Effector memory CD8-positive, alpha-beta T cell (primary cell): ENCODE data around the gene LASP1.

ENCODE experiments used
- ATAC-seq: fragments of 150-1000 bp; cut with Tn5 transposase; replicated peaks from 2 replicates; pipeline ENCODE4 v1.10.0; 2021; ENCODE audit warnings: mild to moderate bottlenecking, moderate library complexity
- DNase-seq, 3 experiments: peaks; one replicate each; pipeline ENCODE4 v3.0.0; 2021
- H3K27ac Mint-ChIP-seq, 2 donors: one replicate each; pipeline ENCODE4 v1.8.0; 2022; ENCODE audit warnings: mild to moderate bottlenecking in 2 of 2, mixed read lengths in 2 of 2, moderate library complexity in 2 of 2
- H3K27me3 Mint-ChIP-seq, 2 donors: one replicate each; pipeline ENCODE4 v1.8.0; 2022; ENCODE audit warnings: mixed read lengths in 2 of 2
- H3K36me3 Mint-ChIP-seq: one replicate; pipeline ENCODE4 v1.8.0; 2022; ENCODE audit warnings: mild to moderate bottlenecking, moderate library complexity, mixed read lengths; ENCODE audit not compliant: insufficient read depth
- H3K4me1 Mint-ChIP-seq, 2 donors: one replicate each; pipeline ENCODE4 v1.8.0; 2022; ENCODE audit warnings: low read depth in 2 of 2, mixed read lengths in 2 of 2
- H3K4me3 Mint-ChIP-seq, 2 donors: one replicate each; pipeline ENCODE4 v1.8.0; 2022; ENCODE audit warnings: mild to moderate bottlenecking in 2 of 2, mixed read lengths in 2 of 2, moderate library complexity in 2 of 2
- H3K9me3 Mint-ChIP-seq, 2 donors: one replicate each; pipeline ENCODE4 v1.8.0; 2022; ENCODE audit warnings: mixed read lengths in 2 of 2

LASP1 gene

DNA sequence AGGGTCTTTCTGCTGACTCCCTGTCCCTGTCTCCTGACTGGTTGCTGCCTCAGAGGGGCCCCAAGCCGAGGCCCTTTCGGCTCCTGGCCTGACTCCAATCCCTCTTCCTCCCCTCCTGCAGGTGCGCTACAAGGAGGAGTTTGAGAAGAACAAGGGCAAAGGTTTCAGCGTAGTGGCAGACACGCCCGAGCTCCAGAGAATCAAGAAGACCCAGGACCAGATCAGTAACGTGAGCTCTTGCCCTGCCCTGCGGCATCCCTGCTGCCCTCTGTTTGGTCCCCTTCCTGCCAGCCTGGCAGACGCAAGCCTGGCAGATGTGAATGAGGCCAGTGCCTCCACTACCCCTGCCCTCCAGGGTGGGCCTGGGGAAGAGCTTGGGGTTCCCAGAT lies 28.4 kb downstream of the LASP1 start:
- ATAC-seq (peak; percentile 9), DNase-seq (no peak)
- no peaks in the 10 kb centered on the region for H3K9me3 Mint-ChIP-seq
- no peaks in the 10 kb centered on the region for H3K27me3 Mint-ChIP-seq
- H3K4me1 Mint-ChIP-seq = peaks cover 56 to 72% of the 10 kb centered on the region in 2 donors
- peak overlapping the region; percentile 90 to 96 for H3K27ac Mint-ChIP-seq
- H3K4me3 Mint-ChIP-seq = peak overlapping the region; percentile 78 to 81
- H3K36me3 Mint-ChIP-seq = peaks cover 78% of the 10 kb centered on the region

DNA sequence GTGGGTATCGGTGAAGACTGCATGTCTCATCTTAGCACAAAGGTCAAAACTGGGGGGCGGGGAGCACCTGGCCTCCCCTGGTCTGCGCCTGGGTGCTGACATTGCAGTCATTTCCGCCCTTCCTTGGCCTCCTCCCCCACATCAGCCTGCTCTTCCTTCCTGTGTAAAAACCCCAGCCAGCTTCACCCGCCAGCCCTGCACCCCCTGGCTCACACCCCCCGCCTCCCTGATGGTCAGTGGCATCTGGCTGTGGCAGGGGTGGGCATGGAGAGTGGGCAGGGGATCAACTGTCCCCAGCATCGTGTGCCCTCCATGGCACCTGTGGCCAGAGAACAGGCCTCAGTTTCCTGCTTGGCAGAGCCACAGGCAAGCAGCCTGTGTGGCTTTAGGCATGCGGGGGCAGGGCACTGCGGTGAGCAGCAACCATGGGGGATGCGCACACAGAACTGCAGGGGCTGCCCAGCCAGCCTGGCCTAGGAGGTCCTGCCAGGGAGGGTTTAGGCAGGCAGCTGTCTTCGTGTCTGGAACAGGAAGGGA lies 29.0 kb downstream of the LASP1 start:
- Mint-ChIP-seq H3K27me3 (no peaks in the 10 kb centered on the region), H3K36me3 (peaks cover 76% of the 10 kb centered on the region), H3K4me1 (peaks cover 55 to 70% of the 10 kb centered on the region in 2 donors), H3K9me3 (no peaks in the 10 kb centered on the region), H3K27ac (peak overlapping the region; percentile 90 to 96), H3K4me3 (peak overlapping the region; percentile 78 to 81)
- DNase-seq = peak; percentile 78 to 82 (median 78)
- peak; percentile 74 for ATAC-seq

DNA sequence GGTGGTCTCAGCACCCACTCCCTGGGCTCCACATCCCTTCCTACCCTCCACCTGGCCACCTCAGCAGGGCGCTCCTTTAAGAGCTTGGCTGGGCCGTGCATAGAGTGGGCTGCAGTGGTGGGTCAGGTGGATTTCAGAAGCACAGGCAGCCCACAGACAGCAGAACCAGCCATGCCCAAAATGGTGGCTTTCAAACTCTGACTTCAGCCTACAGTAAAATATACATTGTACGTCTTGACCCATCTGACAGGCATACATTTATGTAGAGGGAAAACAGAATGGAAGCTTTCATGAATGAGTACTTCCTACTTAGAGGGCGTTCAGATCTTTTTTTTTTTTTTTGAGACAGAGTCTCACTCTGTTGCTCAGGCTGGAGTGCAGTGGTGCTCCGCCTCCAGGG lies 29.6 kb downstream of the LASP1 start:
- DNase-seq = no peak
- H3K27ac Mint-ChIP-seq = peak overlapping the region; percentile 90 to 96

DNA sequence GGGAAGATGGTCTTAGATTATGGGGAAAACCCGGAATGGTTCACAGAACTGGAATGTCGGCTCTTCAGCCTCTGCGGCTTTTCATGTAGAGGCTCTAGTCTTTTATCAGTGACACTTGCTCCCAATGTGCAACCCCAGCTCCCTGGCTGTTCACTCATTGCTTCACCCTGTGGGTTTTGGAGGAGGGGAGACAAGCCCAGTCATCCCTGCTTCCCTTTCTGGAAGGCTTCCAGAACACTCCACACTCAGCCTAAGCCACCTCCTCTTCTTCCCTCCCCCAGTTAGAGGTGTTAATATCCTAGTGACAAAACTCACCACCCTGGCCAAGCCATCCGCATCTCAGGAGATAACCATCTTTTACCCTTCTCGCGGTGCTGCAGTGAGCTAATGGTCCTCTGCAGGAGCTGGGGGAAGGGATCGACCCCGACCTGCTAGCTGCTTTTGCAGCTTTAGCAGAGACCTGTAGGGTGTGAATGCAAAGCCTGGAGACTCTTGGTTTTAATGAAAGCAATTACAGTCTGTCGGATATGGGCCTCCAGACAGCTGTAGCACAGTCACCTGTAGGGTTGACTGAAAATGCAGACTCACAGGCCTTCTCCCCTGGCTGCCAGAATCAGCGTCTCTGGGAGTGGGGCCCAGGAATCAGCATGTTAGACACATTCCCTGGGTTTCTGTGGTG lies 31.3 kb downstream of the LASP1 start:
- Mint-ChIP-seq H3K27ac (peak overlapping the region; percentile 92 to 96), H3K4me3 (peak overlapping the region; percentile 74 to 81), H3K9me3 (no peaks in the 10 kb centered on the region), H3K4me1 (peaks cover 47 to 57% of the 10 kb centered on the region in 2 donors), H3K27me3 (no peaks in the 10 kb centered on the region), H3K36me3 (peaks cover 77% of the 10 kb centered on the region)
- ATAC-seq (peak; percentile 66), DNase-seq (peak; percentile 65 to 67 (median 66))

More for the DNA sequence above, 29.6 kb downstream of the LASP1 start:
- Mint-ChIP-seq H3K27me3 (no peaks in the 10 kb centered on the region), H3K4me1 (peaks cover 49 to 65% of the 10 kb centered on the region in 2 donors), H3K4me3 (peak overlapping the region; percentile 78 to 81), H3K9me3 (no peaks in the 10 kb centered on the region), H3K36me3 (peaks cover 76% of the 10 kb centered on the region)
- no peak for ATAC-seq

DNA sequence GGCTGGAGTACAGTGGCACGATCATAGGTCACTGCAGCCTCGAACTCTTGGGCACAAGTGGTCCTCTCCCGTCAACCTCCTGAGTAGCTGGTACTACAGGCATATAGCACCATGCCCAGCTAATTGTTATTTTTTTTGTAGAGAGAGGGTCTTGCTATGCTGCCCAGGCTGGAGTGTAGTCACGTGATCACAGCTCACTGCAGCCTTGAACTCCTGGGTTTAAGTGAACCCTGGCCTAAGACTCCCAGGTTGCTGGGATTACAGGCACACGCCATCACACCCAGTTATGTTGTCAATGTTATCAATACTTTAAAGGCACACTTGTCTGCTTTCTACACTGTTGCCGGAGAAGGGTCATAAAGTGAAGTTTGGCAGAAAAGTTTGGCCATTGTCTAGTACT lies 33.5 kb downstream of the LASP1 start:
- Mint-ChIP-seq H3K27ac (peak overlapping the region; percentile 73 to 82), H3K36me3 (peaks cover 78% of the 10 kb centered on the region)

DNA sequence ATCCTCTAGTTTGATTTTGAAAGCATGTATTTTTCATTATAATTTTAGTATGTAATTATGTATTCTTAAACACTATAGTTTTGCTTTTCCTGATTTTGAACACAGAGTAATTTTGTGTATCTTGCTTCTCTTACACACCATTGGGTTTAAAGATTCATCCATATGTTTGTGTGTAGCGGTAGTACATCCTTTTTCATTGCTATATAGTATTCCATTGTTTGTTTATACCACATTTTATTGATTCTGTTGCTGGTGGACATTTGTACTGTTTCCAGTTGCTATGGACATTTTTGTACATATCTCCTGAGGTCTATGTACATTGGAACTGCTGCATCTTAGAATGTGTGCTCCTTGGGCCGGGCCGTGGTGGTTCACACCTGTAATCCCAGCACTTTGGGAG lies 35.0 kb downstream of the LASP1 start:
- H3K4me1 Mint-ChIP-seq = peaks cover 37 to 38% of the 10 kb centered on the region in 2 donors
- no peaks in the 10 kb centered on the region for H3K27me3 Mint-ChIP-seq
- ATAC-seq (no peak), DNase-seq (no peak)
- no peak overlapping the region for H3K4me3 Mint-ChIP-seq
- no peaks in the 10 kb centered on the region for H3K9me3 Mint-ChIP-seq
- H3K36me3 Mint-ChIP-seq = peaks cover 78% of the 10 kb centered on the region
- no peak overlapping the region for H3K27ac Mint-ChIP-seq

More for the DNA sequence above, 33.5 kb downstream of the LASP1 start:
- DNase-seq = no peak
- H3K27me3 Mint-ChIP-seq = no peaks in the 10 kb centered on the region
- H3K4me1 Mint-ChIP-seq = peaks cover 49 to 50% of the 10 kb centered on the region in 2 donors
- peak overlapping the region; percentile 6 to 37 for H3K4me3 Mint-ChIP-seq
- no peaks in the 10 kb centered on the region for H3K9me3 Mint-ChIP-seq
- no peak for ATAC-seq

DNA sequence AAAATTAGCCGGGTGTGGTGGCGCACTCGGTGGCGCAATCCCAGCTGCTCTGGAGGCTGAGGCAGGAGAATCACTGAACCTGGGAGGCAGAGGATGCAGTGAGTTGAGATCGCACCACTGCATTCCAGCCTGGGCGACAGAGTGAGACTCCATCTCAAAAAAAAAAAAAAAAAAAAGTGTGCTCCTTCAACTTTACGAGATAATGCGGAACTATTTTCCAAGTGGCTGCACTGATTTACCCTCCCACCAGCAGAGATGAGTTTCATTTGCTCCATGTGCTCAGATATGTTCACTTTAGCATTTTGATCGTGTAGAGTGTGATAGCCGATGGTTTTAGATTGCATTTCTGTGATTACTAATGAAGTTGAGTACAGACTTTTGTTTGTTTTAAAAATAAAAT lies 35.5 kb downstream of the LASP1 start:
- DNase-seq (no peak), ATAC-seq (no peak)
- Mint-ChIP-seq H3K4me1 (peaks cover 36 to 41% of the 10 kb centered on the region in 2 donors), H3K4me3 (no peak overlapping the region), H3K9me3 (no peaks in the 10 kb centered on the region), H3K27ac (peak overlapping the region in 1 of 2 donors; percentile 6), H3K27me3 (no peaks in the 10 kb centered on the region), H3K36me3 (peaks cover 76% of the 10 kb centered on the region)

DNA sequence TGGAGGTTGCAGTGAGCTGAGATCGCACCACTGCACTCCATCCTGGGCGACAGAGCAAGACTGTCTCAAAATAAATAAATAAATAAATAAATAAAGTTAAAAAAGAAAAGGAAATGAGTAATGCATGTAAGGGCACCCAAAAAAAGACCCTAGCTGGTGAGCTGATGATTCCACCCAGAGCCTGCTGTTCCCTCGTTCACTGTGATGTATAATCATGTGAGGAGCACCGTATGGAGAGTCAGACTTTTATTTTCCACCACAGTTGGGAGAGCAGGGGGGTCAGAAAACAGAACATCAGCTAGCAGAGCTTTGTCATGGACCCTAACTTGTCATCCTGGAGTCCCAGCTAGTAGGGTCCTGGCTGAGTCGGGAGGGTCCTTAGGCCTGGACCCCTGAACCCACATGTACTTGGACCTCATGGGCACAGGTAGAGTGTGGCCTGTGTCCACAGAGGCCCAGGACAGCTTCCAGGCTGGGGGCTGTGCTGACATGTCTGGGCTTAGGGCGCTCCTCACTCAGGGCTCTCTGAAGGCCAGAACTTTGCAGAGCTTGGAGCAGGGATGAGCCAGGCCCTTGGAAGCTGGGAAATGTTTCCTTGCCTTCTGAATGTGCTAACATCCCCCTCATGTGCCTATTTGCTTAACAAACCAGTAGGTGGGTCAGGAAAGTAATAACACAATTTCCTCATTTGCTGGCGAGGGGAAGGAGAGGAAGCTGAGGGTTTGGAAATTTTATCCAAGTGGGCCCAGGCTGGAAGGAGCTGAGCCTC lies 36.8 kb downstream of the LASP1 start:
- H3K4me1 Mint-ChIP-seq = peaks cover 30 to 31% of the 10 kb centered on the region in 2 donors
- H3K36me3 Mint-ChIP-seq = peaks cover 76% of the 10 kb centered on the region
- no peaks in the 10 kb centered on the region for H3K9me3 Mint-ChIP-seq
- peak overlapping the region in 1 of 2 donors; percentile 14 for H3K4me3 Mint-ChIP-seq
- DNase-seq (no peak), ATAC-seq (no peak)
- peak overlapping the region; percentile 80 to 88 for H3K27ac Mint-ChIP-seq
- H3K27me3 Mint-ChIP-seq = no peaks in the 10 kb centered on the region

DNA sequence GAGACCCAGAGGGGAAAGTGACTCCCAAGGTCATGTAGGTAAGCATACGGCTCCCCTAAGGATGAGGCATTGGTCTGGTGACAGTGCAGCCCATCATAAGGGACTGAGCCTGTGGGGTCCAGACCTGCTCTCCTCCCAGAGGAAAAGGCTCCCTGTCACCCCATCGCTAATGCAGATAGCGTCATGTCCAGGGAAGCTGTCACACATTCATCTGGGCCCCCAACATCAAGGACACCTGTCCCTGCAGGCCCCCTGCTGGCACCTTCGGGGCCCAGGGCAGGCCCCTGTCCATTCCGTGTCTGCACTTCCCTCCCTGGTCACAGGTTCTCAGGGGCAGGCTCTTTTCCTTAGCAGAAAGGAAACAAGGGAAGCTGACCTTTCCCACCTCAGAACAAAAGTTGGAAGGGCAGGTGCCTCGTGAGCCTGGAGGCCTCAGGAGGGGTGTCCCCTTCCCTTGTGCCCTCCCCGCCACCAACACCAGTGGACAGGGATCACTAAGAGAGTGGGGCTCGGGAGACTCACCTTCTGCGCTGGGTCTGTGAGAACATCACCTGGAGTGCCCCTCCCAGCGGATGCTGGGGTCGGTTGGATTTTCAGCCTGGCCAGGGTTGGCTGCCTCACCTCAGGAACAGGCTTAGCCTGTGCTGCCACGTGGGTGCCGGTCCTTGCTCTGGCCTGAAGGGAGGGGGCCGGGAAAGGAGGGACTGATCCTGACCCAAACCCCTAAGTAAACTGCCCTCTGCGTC lies 38.2 kb downstream of the LASP1 start:
- Mint-ChIP-seq H3K4me1 (peaks cover 24 to 32% of the 10 kb centered on the region in 2 donors), H3K9me3 (no peaks in the 10 kb centered on the region), H3K36me3 (peaks cover 77% of the 10 kb centered on the region), H3K27ac (peak overlapping the region; percentile 80 to 88), H3K4me3 (no peak overlapping the region), H3K27me3 (no peaks in the 10 kb centered on the region)
- ATAC-seq (no peak), DNase-seq (no peak)

DNA sequence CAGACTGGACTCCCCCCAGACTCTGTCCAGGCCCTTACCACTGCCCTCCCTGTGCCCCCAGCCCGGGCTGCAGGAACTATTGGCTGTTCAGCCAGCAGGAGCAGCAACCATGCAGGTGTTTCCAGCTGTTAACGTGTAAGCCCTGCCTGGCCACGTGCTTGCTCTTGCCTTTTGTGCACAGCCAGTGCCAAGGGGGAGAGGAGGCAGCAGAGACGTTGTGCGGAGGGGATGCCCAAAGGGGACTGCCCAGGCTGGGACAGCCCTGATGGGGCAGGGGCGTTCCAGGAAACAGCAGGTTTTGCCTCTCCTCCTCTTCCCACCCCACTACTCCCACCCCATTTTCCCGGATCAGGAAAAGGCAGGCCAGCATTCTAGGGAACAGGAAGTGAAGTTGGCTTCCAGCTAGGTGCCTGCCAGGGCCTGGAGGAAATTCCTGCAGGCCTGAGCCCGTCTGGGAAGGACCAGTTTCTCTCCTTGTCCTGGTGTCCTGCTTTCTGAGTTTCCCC lies 38.9 kb downstream of the LASP1 start:
- peaks cover 78% of the 10 kb centered on the region for H3K36me3 Mint-ChIP-seq
- peak overlapping the region in 1 of 2 donors; percentile 33 for H3K4me3 Mint-ChIP-seq
- H3K4me1 Mint-ChIP-seq = peaks cover 18 to 33% of the 10 kb centered on the region in 2 donors
- no peak for DNase-seq
- H3K27me3 Mint-ChIP-seq = no peaks in the 10 kb centered on the region
- peak; percentile 25 for ATAC-seq
- H3K27ac Mint-ChIP-seq = peak overlapping the region; percentile 80 to 88
- H3K9me3 Mint-ChIP-seq = no peaks in the 10 kb centered on the region

DNA sequence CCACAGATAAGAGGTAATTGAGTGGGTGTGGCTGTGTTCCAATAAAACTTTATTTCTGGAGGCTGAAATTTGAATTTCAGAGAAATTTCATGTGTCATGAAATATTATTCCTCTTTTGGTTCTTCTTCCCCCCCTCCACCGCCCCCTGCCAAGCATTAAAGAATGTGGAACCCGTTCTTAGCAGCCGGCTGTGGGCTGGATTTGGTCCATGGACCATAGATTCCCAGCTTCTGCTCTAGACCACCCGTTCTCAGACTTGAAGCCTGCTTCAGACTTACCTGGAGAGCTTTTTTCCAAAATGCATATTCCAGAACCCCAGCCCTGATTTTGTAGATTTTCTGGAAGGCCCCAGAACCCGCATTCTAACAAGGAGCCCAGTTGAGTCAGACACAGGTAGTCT lies 40.5 kb downstream of the LASP1 start:
- H3K4me3 Mint-ChIP-seq = no peak overlapping the region
- no peaks in the 10 kb centered on the region for H3K9me3 Mint-ChIP-seq
- H3K36me3 Mint-ChIP-seq = peaks cover 79% of the 10 kb centered on the region
- peaks cover 18 to 42% of the 10 kb centered on the region in 2 donors for H3K4me1 Mint-ChIP-seq
- no peaks in the 10 kb centered on the region for H3K27me3 Mint-ChIP-seq
- ATAC-seq = no peak
- DNase-seq = no peak
- peak overlapping the region; percentile 86 to 89 for H3K27ac Mint-ChIP-seq

DNA sequence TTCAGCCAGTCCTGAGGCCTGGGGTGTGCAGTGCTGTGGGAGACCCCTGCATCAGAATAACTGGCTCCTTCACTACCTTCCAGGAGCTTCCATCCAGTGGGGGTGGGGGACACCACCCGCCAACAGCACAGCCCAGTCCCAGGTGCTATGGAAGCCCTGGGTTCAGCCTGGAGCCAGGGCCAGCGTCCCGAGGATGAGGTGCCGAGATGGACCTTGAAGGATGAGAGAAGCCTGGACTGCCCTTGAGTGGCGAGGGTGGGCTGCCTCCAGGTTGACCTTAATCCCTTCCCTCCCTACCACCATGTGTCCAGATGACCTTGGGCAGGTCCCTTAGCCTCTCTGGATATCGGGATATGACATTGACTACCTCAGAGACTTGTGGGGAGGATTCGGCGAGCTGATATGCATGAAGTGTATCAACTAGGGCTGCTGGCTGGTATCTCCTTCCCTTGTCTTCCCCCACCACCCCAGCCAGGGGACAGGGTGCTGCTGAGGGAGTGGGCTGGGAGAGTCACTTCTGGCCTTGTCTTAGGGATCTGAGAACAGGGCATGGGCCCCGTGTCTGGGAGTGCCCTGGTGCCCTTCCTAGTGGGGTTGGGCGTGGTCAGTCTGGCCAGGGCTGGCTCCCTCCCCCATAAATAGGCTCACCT lies 41.3 kb downstream of the LASP1 start:
- no peak for ATAC-seq
- Mint-ChIP-seq H3K36me3 (peaks cover 79% of the 10 kb centered on the region), H3K4me3 (no peak overlapping the region), H3K9me3 (no peaks in the 10 kb centered on the region), H3K4me1 (peaks cover 18 to 48% of the 10 kb centered on the region in 2 donors), H3K27ac (peak overlapping the region; percentile 86 to 89), H3K27me3 (no peaks in the 10 kb centered on the region)
- no peak for DNase-seq
